GM23338 (cell line): ENCODE measurements around the gene PSAPL1. TPM values are rescaled to one million over a fixed set of nuclear protein-coding genes. Genes with fewer than 3 reads are reported as not detected.

Experiments
- ATAC-seq: fragments of 200-7000 bp; cut with Tn5 transposase; 3 replicates; pipeline ENCODE4 v1.9.1; 2020
- DNase-seq: peaks from one replicate; pipeline ENCODE4 v3.0.0-alpha.2; 2015; ENCODE audit warnings: low spot score
- H2AFZ ChIP-seq: fragments of 200-600 bp; sonication (generic); 2 replicates; pipeline ENCODE4 v1.8.0; 2016; ENCODE audit warnings: antibody characterized with exemption, mild to moderate bottlenecking, moderate library complexity
- H3F3A ChIP-seq: fragments of 200-600 bp; sonication (generic); replicated peaks from 2 replicates; pipeline ENCODE4 v1.8.0; 2017; ENCODE audit warnings: antibody characterized with exemption, mixed run types, low read depth
- H3K27ac ChIP-seq: fragments of 200-600 bp; sonication (generic); 2 replicates; pipeline ENCODE4 v1.6.1; 2016; ENCODE audit warnings: low read depth
- H3K27me3 ChIP-seq: fragments of 200-600 bp; sonication (generic); 2 replicates; pipeline ENCODE4 v1.8.0; 2016; ENCODE audit warnings: mild to moderate bottlenecking, mixed run types, moderate library complexity; ENCODE audit not compliant: insufficient read depth
- H3K36me3 ChIP-seq: fragments of 200-600 bp; sonication (generic); 2 replicates; pipeline ENCODE4 v1.8.0; 2016; ENCODE audit warnings: mild to moderate bottlenecking; ENCODE audit not compliant: insufficient read depth
- H3K4me1 ChIP-seq: fragments of 200-600 bp; sonication (generic); 2 replicates; pipeline ENCODE4 v1.8.0; 2016; ENCODE audit warnings: mild to moderate bottlenecking, moderate library complexity; ENCODE audit not compliant: insufficient read depth
- H3K4me2 ChIP-seq: fragments of 200-600 bp; sonication (generic); 2 replicates; pipeline ENCODE4 v1.7.1; 2017; ENCODE audit warnings: mixed run types
- H3K4me3 ChIP-seq: fragments of 200-600 bp; sonication (generic); 2 replicates; pipeline ENCODE4 v1.6.1; 2016; ENCODE audit warnings: mixed run types
- H3K79me2 ChIP-seq: fragments of 200-600 bp; sonication (generic); replicated peaks from 2 replicates; pipeline ENCODE4 v1.8.0; 2017; ENCODE audit warnings: mild to moderate bottlenecking; ENCODE audit not compliant: insufficient read depth
- H3K9me2 ChIP-seq: fragments of 200-600 bp; sonication (generic); 2 replicates; pipeline ENCODE4 v1.8.0; 2017; ENCODE audit not compliant: insufficient read depth
- H4K20me1 ChIP-seq: fragments of 200-600 bp; sonication (generic); replicated peaks from 2 replicates; pipeline ENCODE4 v1.8.0; 2017; ENCODE audit warnings: mild to moderate bottlenecking; ENCODE audit not compliant: insufficient read depth
- H3K27ac Mint-ChIP-seq: 2 replicates; pipeline ENCODE4 v1.8.0; 2020; ENCODE audit warnings: inconsistent platforms, mild to moderate bottlenecking, moderate library complexity, mixed read lengths
- H3K27me3 Mint-ChIP-seq: 3 replicates; pipeline ENCODE4 v1.8.0; 2022; ENCODE audit warnings: low read depth, mild to moderate bottlenecking, moderate library complexity, mixed read lengths, inconsistent platforms; ENCODE audit not compliant: insufficient read depth, poor library complexity
- H3K36me3 Mint-ChIP-seq: 3 replicates; pipeline ENCODE4 v1.8.0; 2021; ENCODE audit warnings: low read depth, mild to moderate bottlenecking, inconsistent platforms, moderate library complexity, mixed read lengths
- H3K4me1 Mint-ChIP-seq: 3 replicates; pipeline ENCODE4 v1.8.0; 2020; ENCODE audit warnings: mild to moderate bottlenecking, inconsistent platforms, mixed read lengths
- H3K4me3 Mint-ChIP-seq: 3 replicates; pipeline ENCODE4 v1.8.0; 2021; ENCODE audit warnings: moderate library complexity, mild to moderate bottlenecking, inconsistent platforms, mixed read lengths
- H3K9me3 Mint-ChIP-seq: 3 replicates; pipeline ENCODE4 v1.8.0; 2020; ENCODE audit warnings: moderate library complexity, mild to moderate bottlenecking, inconsistent platforms, mixed read lengths
- CREB1 ChIP-seq: fragments of 250-450 bp; sonication (Bioruptor Pico); IDR thresholded peaks from 2 replicates; pipeline ENCODE4 v1.5.0; 2020; ENCODE audit warnings: low read depth, mild to moderate bottlenecking, moderate library complexity
- EZH2 ChIP-seq: fragments of 200-600 bp; sonication (generic); IDR thresholded peaks from one replicate; pipeline ENCODE4 v1.8.0; 2017; ENCODE audit warnings: antibody characterized with exemption, mild to moderate bottlenecking, low read depth; ENCODE audit not compliant: unreplicated experiment
- EZH2phosphoT487 ChIP-seq: fragments of 200-600 bp; sonication (generic); IDR thresholded peaks from one replicate; pipeline ENCODE4 v1.8.1; 2018; ENCODE audit warnings: antibody characterized with exemption; ENCODE audit not compliant: unreplicated experiment
- JUNB ChIP-seq: IDR thresholded peaks from one replicate; pipeline ENCODE4 v1.6.1; 2016; ENCODE audit warnings: antibody characterized with exemption; ENCODE audit not compliant: unreplicated experiment
- NANOG ChIP-seq: IDR thresholded peaks from 2 replicates; pipeline ENCODE4 v1.6.1; 2016; ENCODE audit warnings: antibody characterized with exemption, borderline replicate concordance
- POLR2AphosphoS5 ChIP-seq: IDR thresholded peaks from 2 replicates; pipeline ENCODE4 v1.6.1; 2016; ENCODE audit warnings: antibody characterized with exemption, low read depth
- STAT1 ChIP-seq: IDR thresholded peaks from one replicate; pipeline ENCODE4 v1.6.1; 2016; ENCODE audit warnings: antibody characterized with exemption; ENCODE audit not compliant: unreplicated experiment
- ZNF114 ChIP-seq: fragments of 250-450 bp; sonication (Bioruptor Pico); IDR thresholded peaks from 2 replicates; pipeline ENCODE4 v1.5.0; 2020; ENCODE audit warnings: mild to moderate bottlenecking, moderate library complexity
- ZNF331 ChIP-seq: fragments of 250-450 bp; sonication (Bioruptor Pico); IDR thresholded peaks from 2 replicates; pipeline ENCODE4 v1.5.0; 2020; ENCODE audit warnings: low read depth, mild to moderate bottlenecking, moderate library complexity
- polyA plus RNA-seq: library from polyadenylated mRNA; unstranded; fragments of >200 nt; fragmentation: Nextera tagmentation; extraction: Ambion mirVana; gene quantifications from 2 replicates; pipeline ENCODE4 v1.2.1, GENCODE V29; 2016
- total RNA-seq: library from RNA; depleted of rRNA; stranded (reverse); fragments of >200 nt; shearing (Covaris generic); gene quantifications from 2 replicates; pipeline ENCODE4 v1.2.3, GENCODE V29; 2014
- TF ChIP-seq, protein P1 (sequence below): IDR thresholded peaks from one replicate; pipeline ENCODE4 v1.6.1; 2018; ENCODE audit warnings: antibody characterized with exemption; ENCODE audit not compliant: unreplicated experiment
- TF ChIP-seq, protein P2 (sequence below): fragments of 250-450 bp; sonication (Bioruptor Pico); IDR thresholded peaks from 2 replicates; pipeline ENCODE4 v1.5.0; 2020; ENCODE audit warnings: mild to moderate bottlenecking, moderate library complexity
- TF ChIP-seq, protein P3 (sequence below), 2 experiments: fragments of 200-600 bp in 1 of 2; sonication (generic) in 1 of 2; conservative IDR thresholded peaks; 2 replicates each; pipeline versions ENCODE4 v1.5.1 to v1.6.1; 2016 to 2017; ENCODE audit warnings: antibody characterized with exemption in 2 of 2, low read depth in 2 of 2, mild to moderate bottlenecking in 2 of 2, moderate library complexity in 1 of 2
- TF ChIP-seq, protein P4 (sequence below): IDR thresholded peaks from 2 replicates; pipeline ENCODE4 v1.6.1; 2016; ENCODE audit warnings: antibody characterized with exemption

Gene PSAPL1
- total and polyA plus RNA-seq, 2 experiments from 2014 or later: not detected

DNA sequence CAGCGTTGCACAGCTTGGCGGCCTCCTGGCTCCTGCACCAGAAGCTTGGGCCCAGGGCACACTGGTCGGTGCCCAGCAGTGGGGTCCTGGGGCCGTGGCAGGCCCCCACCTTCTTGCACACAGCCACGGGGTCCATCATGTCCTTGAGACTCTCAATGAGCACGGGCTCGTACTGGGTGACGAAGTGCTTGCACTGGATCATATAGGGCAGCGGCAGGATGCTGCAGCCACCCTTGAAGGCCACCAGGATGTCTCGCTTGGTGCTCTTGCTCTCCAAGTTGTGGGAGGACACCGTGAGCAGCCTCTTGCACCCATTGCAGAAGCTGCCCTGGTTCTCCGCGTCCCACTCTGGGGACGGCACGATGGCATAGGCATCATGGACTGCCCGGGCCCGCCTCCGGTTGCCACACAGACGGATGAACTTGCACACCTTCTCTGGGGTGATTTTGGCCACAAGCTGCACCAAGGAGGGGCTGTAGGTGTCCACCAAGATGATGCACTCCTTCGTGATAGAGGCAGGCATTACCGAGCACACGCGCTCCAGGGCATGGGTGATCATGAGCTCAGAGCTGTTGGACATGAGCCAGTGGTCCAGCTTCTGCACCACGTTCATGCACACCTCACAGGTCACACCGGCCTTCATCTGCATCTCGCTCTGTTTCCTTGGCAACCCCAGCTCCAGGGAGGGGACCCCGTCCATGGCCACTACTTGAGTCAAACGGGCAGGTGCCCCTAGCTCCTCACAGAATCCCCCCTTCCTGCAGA lies 1.2 kb downstream of the PSAPL1 start:
- Histone ChIP-seq H3K4me2 (no peak overlapping the region), H3K9me2 (no peaks in the 10 kb centered on the region), H3K79me2 (no peaks in the 10 kb centered on the region), H3K4me3 (no peak overlapping the region), H3K27me3 (no peaks in the 10 kb centered on the region), H3F3A (no peaks in the 10 kb centered on the region), H3K4me1 (peaks cover 16% of the 10 kb centered on the region), H4K20me1 (no peaks in the 10 kb centered on the region), H3K27ac (no peak overlapping the region), H3K36me3 (no peaks in the 10 kb centered on the region), H2AFZ (no peak overlapping the region)
- Mint-ChIP-seq H3K27me3 (peaks cover 15% of the 10 kb centered on the region), H3K4me3 (no peak overlapping the region), H3K9me3 (peaks cover under 1% of the 10 kb centered on the region; the same call in 2 of the 3 replicates), H3K27ac (no peak overlapping the region), H3K36me3 (no peaks in the 10 kb centered on the region), H3K4me1 (peaks cover 32% of the 10 kb centered on the region)
- ATAC-seq (no peak), DNase-seq (no peak)
- TF ChIP-seq EZH2 (no peak), ZNF331 (CRISPR knock-in tag) (no peak), STAT1 (no peak), POLR2AphosphoS5 (no peak), EZH2phosphoT487 (no peak), NANOG (no peak), CREB1 (CRISPR knock-in tag) (no peak), JUNB (no peak), ZNF114 (CRISPR knock-in tag) (no peak)
- TF ChIP-seq, protein P1, sequence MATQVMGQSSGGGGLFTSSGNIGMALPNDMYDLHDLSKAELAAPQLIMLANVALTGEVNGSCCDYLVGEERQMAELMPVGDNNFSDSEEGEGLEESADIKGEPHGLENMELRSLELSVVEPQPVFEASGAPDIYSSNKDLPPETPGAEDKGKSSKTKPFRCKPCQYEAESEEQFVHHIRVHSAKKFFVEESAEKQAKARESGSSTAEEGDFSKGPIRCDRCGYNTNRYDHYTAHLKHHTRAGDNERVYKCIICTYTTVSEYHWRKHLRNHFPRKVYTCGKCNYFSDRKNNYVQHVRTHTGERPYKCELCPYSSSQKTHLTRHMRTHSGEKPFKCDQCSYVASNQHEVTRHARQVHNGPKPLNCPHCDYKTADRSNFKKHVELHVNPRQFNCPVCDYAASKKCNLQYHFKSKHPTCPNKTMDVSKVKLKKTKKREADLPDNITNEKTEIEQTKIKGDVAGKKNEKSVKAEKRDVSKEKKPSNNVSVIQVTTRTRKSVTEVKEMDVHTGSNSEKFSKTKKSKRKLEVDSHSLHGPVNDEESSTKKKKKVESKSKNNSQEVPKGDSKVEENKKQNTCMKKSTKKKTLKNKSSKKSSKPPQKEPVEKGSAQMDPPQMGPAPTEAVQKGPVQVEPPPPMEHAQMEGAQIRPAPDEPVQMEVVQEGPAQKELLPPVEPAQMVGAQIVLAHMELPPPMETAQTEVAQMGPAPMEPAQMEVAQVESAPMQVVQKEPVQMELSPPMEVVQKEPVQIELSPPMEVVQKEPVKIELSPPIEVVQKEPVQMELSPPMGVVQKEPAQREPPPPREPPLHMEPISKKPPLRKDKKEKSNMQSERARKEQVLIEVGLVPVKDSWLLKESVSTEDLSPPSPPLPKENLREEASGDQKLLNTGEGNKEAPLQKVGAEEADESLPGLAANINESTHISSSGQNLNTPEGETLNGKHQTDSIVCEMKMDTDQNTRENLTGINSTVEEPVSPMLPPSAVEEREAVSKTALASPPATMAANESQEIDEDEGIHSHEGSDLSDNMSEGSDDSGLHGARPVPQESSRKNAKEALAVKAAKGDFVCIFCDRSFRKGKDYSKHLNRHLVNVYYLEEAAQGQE: no peak
- TF ChIP-seq, protein P2, sequence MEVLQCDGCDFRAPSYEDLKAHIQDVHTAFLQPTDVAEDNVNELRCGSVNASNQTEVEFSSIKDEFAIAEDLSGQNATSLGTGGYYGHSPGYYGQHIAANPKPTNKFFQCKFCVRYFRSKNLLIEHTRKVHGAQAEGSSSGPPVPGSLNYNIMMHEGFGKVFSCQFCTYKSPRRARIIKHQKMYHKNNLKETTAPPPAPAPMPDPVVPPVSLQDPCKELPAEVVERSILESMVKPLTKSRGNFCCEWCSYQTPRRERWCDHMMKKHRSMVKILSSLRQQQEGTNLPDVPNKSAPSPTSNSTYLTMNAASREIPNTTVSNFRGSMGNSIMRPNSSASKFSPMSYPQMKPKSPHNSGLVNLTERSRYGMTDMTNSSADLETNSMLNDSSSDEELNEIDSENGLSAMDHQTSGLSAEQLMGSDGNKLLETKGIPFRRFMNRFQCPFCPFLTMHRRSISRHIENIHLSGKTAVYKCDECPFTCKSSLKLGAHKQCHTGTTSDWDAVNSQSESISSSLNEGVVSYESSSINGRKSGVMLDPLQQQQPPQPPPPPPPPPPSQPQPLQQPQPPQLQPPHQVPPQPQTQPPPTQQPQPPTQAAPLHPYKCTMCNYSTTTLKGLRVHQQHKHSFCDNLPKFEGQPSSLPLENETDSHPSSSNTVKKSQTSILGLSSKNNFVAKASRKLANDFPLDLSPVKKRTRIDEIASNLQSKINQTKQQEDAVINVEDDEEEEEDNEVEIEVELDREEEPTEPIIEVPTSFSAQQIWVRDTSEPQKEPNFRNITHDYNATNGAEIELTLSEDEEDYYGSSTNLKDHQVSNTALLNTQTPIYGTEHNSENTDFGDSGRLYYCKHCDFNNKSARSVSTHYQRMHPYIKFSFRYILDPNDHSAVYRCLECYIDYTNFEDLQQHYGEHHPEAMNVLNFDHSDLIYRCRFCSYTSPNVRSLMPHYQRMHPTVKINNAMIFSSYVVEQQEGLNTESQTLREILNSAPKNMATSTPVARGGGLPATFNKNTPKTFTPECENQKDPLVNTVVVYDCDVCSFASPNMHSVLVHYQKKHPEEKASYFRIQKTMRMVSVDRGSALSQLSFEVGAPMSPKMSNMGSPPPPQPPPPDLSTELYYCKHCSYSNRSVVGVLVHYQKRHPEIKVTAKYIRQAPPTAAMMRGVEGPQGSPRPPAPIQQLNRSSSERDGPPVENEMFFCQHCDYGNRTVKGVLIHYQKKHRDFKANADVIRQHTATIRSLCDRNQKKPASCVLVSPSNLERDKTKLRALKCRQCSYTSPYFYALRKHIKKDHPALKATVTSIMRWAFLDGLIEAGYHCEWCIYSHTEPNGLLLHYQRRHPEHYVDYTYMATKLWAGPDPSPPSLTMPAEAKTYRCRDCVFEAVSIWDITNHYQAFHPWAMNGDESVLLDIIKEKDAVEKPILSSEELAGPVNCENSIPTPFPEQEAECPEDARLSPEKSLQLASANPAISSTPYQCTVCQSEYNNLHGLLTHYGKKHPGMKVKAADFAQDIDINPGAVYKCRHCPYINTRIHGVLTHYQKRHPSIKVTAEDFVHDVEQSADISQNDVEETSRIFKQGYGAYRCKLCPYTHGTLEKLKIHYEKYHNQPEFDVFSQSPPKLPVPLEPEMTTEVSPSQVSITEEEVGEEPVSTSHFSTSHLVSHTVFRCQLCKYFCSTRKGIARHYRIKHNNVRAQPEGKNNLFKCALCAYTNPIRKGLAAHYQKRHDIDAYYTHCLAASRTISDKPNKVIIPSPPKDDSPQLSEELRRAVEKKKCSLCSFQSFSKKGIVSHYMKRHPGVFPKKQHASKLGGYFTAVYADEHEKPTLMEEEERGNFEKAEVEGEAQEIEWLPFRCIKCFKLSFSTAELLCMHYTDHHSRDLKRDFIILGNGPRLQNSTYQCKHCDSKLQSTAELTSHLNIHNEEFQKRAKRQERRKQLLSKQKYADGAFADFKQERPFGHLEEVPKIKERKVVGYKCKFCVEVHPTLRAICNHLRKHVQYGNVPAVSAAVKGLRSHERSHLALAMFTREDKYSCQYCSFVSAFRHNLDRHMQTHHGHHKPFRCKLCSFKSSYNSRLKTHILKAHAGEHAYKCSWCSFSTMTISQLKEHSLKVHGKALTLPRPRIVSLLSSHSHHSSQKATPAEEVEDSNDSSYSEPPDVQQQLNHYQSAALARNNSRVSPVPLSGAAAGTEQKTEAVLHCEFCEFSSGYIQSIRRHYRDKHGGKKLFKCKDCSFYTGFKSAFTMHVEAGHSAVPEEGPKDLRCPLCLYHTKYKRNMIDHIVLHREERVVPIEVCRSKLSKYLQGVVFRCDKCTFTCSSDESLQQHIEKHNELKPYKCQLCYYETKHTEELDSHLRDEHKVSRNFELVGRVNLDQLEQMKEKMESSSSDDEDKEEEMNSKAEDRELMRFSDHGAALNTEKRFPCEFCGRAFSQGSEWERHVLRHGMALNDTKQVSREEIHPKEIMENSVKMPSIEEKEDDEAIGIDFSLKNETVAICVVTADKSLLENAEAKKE (CRISPR knock-in tag): no peak
- TF ChIP-seq, protein P3, sequence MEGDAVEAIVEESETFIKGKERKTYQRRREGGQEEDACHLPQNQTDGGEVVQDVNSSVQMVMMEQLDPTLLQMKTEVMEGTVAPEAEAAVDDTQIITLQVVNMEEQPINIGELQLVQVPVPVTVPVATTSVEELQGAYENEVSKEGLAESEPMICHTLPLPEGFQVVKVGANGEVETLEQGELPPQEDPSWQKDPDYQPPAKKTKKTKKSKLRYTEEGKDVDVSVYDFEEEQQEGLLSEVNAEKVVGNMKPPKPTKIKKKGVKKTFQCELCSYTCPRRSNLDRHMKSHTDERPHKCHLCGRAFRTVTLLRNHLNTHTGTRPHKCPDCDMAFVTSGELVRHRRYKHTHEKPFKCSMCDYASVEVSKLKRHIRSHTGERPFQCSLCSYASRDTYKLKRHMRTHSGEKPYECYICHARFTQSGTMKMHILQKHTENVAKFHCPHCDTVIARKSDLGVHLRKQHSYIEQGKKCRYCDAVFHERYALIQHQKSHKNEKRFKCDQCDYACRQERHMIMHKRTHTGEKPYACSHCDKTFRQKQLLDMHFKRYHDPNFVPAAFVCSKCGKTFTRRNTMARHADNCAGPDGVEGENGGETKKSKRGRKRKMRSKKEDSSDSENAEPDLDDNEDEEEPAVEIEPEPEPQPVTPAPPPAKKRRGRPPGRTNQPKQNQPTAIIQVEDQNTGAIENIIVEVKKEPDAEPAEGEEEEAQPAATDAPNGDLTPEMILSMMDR (conservative IDR thresholded peaks at IDR 0.05; ENCODE audit: low read depth in 2 of 2): no peak
- TF ChIP-seq, protein P4, sequence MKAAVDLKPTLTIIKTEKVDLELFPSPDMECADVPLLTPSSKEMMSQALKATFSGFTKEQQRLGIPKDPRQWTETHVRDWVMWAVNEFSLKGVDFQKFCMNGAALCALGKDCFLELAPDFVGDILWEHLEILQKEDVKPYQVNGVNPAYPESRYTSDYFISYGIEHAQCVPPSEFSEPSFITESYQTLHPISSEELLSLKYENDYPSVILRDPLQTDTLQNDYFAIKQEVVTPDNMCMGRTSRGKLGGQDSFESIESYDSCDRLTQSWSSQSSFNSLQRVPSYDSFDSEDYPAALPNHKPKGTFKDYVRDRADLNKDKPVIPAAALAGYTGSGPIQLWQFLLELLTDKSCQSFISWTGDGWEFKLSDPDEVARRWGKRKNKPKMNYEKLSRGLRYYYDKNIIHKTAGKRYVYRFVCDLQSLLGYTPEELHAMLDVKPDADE: no peak
